ENCODE measurements around the gene ASB18. TPM values are rescaled to one million over a fixed set of nuclear protein-coding genes. Genes with fewer than 3 reads are reported as not detected.

The ASB18 gene
- total RNA-seq, 4 donors from 2014 or later: not detected

GRCh38 chr2:236209996-236210395 lies 54.2 kb downstream of the ASB18 start:
- no peak for TF ChIP-seq POLR2AphosphoS5 (IDR thresholded peaks at IDR 0.05)
- no peak for TF ChIP-seq CTCF (IDR thresholded peaks at IDR 0.05)
- no peak for TF ChIP-seq POLR2A (IDR thresholded peaks at IDR 0.05)
- TF ChIP-seq EP300 (IDR thresholded peaks at IDR 0.05; ENCODE audit: low read depth): no peak
- Histone ChIP-seq H3K36me3 (no peaks in the 10 kb centered on the region), H3K4me1 (no peaks in the 10 kb centered on the region), H3K9me3 (no peaks in the 10 kb centered on the region), H3K27me3 (peaks cover 31% of the 10 kb centered on the region), H3K4me3 (no peak overlapping the region), H3K27ac (no peak overlapping the region)
- no peak for DNase-seq
- in situ Hi-C loops (cut with MboI; ENCODE audit: low pct_ligation_motif_present in 1 of 4, low pct_unique_long_range_greater_than_20kb in 1 of 4, low sequenced_read_pairs in 3 of 4): no loop called here
- intact Hi-C loops (cut with DNase I; ENCODE audit: low total_unique reads): no loop called here
- 76% methylated on average over 5 of the region's 5 CpGs; no CpG with 5 or more reads in 1 of the 2 donors for WGBS, 2 donors (ENCODE audit: low coverage in 1 of 2)

- H3K4me1 ChIP-seq: no peaks in the 10 kb centered on the region
- H3K27ac ChIP-seq: no peak overlapping the region
- no peak for DNase-seq
- no peak for TF ChIP-seq EP300 (IDR thresholded peaks at IDR 0.05; ENCODE audit: low read depth)
- no peak for TF ChIP-seq CTCF (IDR thresholded peaks at IDR 0.05)
- TF ChIP-seq POLR2A (IDR thresholded peaks at IDR 0.05): no peak
- TF ChIP-seq POLR2AphosphoS5 (IDR thresholded peaks at IDR 0.05): no peak
- 60 to 75% methylated on average over 1 to 6 of the region's 6 CpGs for WGBS, 2 donors (ENCODE audit: low coverage in 1 of 2)
- in situ Hi-C loops (cut with MboI; ENCODE audit: low pct_ligation_motif_present in 1 of 4, low pct_unique_long_range_greater_than_20kb in 1 of 4, low sequenced_read_pairs in 3 of 4) (no loop called here), intact Hi-C loops (cut with DNase I; ENCODE audit: low total_unique reads) (no loop called here)
- peaks cover 27% of the 10 kb centered on the region for H3K27me3 ChIP-seq
- no peaks in the 10 kb centered on the region for H3K9me3 ChIP-seq
- no peaks in the 10 kb centered on the region for H3K36me3 ChIP-seq
- H3K4me3 ChIP-seq: no peak overlapping the region
These were observed 54.7 kb downstream of the ASB18 start for GRCh38 chr2:236209535-236209934.

DNA sequence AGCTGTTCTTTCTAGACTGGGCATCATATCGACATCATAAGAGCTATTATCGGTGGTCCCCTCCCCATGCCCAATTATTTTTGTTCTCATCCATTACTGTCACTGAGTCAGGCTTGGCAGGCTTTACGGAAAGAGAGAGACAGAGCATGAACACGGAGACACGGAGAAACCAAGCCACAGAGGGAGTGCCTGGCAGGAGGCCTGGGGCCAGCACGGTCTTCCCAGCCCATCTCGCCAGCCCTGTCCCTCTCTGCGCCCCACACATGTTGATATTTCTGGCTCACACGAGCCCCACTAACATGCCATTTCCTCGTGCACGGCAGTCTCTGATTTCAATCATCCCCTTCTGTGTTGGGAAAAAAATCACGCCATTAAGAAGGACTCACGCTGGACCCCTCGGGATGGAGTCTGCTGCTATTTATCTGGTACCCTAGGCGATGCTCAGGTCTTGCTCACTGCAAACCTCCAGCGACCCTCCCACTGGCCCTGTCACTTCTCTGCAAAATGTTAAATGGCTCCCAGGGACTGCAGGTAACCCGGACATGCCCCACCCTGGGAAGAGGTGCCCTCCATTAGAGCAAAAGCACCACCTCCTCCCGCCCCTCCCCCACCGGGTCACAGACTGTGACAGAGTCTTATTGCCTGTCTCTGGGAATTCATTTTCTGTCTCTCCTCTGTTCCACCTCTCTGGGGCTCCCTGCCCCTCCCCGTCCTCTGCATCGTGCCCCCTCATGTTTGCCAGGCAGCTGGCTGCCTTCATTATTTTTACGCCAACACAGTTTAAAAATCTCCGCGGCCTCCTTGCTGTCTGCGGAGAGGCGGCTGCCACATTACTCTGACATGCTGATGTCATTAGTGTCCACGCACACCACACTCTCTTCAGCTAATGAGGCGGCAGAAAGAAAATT lies 55.9 kb downstream of the ASB18 start:
- WGBS, 2 donors (ENCODE audit: low coverage in 1 of 2): 78 to 79% methylated on average over 20 to 28 of the region's 28 CpGs
- Histone ChIP-seq H3K27me3 (peaks cover 18% of the 10 kb centered on the region), H3K9me3 (no peaks in the 10 kb centered on the region), H3K4me3 (no peak overlapping the region), H3K4me1 (no peaks in the 10 kb centered on the region), H3K27ac (no peak overlapping the region), H3K36me3 (no peaks in the 10 kb centered on the region)
- in situ Hi-C loops (cut with MboI; ENCODE audit: low pct_ligation_motif_present in 1 of 4, low pct_unique_long_range_greater_than_20kb in 1 of 4, low sequenced_read_pairs in 3 of 4) (no loop called here), intact Hi-C loops (cut with DNase I; ENCODE audit: low total_unique reads) (no loop called here)
- no peak for DNase-seq
- TF ChIP-seq CTCF (IDR thresholded peaks at IDR 0.05) (no peak), POLR2A (IDR thresholded peaks at IDR 0.05) (no peak), EP300 (IDR thresholded peaks at IDR 0.05; ENCODE audit: low read depth) (no peak), POLR2AphosphoS5 (IDR thresholded peaks at IDR 0.05) (no peak)

GRCh38 chr2:236207472-236207871 lies 56.7 kb downstream of the ASB18 start:
- no peaks in the 10 kb centered on the region for H3K36me3 ChIP-seq
- no peaks in the 10 kb centered on the region for H3K9me3 ChIP-seq
- no peak for TF ChIP-seq CTCF (IDR thresholded peaks at IDR 0.05)
- no peak for TF ChIP-seq POLR2A (IDR thresholded peaks at IDR 0.05)
- TF ChIP-seq POLR2AphosphoS5 (IDR thresholded peaks at IDR 0.05): no peak
- TF ChIP-seq EP300 (IDR thresholded peaks at IDR 0.05; ENCODE audit: low read depth): no peak
- H3K27ac ChIP-seq: no peak overlapping the region
- in situ Hi-C loops (cut with MboI; ENCODE audit: low pct_ligation_motif_present in 1 of 4, low pct_unique_long_range_greater_than_20kb in 1 of 4, low sequenced_read_pairs in 3 of 4): no loop called here
- 84 to 90% methylated on average over 11 of the region's 11 CpGs for WGBS, 2 donors (ENCODE audit: low coverage in 1 of 2)
- intact Hi-C loops (cut with DNase I; ENCODE audit: low total_unique reads): no loop called here
- H3K4me3 ChIP-seq: no peak overlapping the region
- DNase-seq: no peak
- H3K4me1 ChIP-seq: no peaks in the 10 kb centered on the region
- H3K27me3 ChIP-seq: peaks cover 10% of the 10 kb centered on the region

Measured in transverse colon (tissue), 4 donors.